Kidney epithelial cell (primary cell): ENCODE results near the gene GK2. TPM values are rescaled to one million over a fixed set of nuclear protein-coding genes. Genes with fewer than 3 reads are reported as not detected.

ENCODE experiments used
- DNase-seq: peaks from one replicate; pipeline ENCODE4 v3.0.0-alpha.2; 2010; ENCODE audit warnings: low read depth
- H3K27me3 ChIP-seq: 2 replicates; pipeline ENCODE4 v1.6.0; 2011; ENCODE audit warnings: low read length; ENCODE audit not compliant: control insufficient read depth, insufficient read depth
- H3K36me3 ChIP-seq: 2 replicates; pipeline ENCODE4 v1.5.1; 2011; ENCODE audit warnings: low read length; ENCODE audit not compliant: control insufficient read depth, insufficient read depth
- H3K4me3 ChIP-seq: 2 replicates; pipeline ENCODE4 v1.5.1; 2011; ENCODE audit warnings: low read depth, mild to moderate bottlenecking, control low read depth, low read length
- total RNA-seq: library from RNA; depleted of rRNA; stranded (reverse); fragments of >200 nt; gene quantifications from 2 replicates; pipeline ENCODE4 v1.2.3, GENCODE V29; 2015
- TF ChIP-seq, protein P1 (sequence below): IDR thresholded peaks from 2 replicates; pipeline ENCODE4 v1.5.1; 2011; ENCODE audit warnings: mild to moderate bottlenecking, moderate library complexity, low read length, control low read depth, inconsistent platforms; ENCODE audit not compliant: insufficient read depth, poor library complexity, severe bottlenecking

The GK2 gene
- total RNA-seq, 1 donor from 2014 or later = not detected

DNA sequence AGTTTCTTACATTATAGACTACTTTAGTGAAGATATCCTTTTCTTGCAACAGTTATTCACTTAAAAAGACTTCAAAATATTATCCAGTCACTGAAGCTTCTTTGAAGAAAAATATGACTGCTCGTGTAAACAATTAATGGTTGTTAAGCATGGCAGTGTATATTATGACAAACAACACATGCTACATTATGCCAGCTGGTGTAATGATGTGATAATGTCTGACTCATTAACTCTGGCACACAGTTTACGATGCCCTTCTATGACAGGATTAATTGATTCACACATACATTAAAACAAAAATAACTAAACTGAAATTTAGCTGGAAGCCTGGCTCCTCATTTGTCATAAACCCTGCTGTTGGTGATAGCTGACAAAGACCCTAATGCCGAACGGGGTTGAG lies 22.4 kb downstream of the GK2 start:
- Histone ChIP-seq H3K36me3 (no peaks in the 10 kb centered on the region), H3K27me3 (no peaks in the 10 kb centered on the region), H3K4me3 (no peak overlapping the region)
- TF ChIP-seq, protein P1, sequence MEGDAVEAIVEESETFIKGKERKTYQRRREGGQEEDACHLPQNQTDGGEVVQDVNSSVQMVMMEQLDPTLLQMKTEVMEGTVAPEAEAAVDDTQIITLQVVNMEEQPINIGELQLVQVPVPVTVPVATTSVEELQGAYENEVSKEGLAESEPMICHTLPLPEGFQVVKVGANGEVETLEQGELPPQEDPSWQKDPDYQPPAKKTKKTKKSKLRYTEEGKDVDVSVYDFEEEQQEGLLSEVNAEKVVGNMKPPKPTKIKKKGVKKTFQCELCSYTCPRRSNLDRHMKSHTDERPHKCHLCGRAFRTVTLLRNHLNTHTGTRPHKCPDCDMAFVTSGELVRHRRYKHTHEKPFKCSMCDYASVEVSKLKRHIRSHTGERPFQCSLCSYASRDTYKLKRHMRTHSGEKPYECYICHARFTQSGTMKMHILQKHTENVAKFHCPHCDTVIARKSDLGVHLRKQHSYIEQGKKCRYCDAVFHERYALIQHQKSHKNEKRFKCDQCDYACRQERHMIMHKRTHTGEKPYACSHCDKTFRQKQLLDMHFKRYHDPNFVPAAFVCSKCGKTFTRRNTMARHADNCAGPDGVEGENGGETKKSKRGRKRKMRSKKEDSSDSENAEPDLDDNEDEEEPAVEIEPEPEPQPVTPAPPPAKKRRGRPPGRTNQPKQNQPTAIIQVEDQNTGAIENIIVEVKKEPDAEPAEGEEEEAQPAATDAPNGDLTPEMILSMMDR = no peak
- DNase-seq = no peak

DNA sequence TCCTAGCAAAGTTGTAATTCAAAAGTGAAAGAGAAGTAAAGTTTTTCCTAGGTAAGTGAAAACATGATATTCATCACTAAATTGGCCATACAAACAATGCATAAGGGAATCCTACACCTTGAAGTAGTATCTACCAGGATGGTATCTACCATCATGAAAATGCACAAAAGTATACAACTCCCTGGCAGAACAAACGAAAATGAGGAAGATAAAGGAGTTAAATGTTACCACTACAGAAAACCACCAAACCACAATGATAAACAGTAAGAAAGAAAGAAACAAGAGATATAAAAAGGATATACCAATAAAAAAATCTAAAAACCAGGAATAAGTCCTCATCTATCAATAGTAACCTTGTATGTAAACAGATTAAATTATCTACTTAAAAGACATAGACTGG lies 26.9 kb downstream of the GK2 start:
- no peak overlapping the region for H3K4me3 ChIP-seq
- no peak for DNase-seq
- TF ChIP-seq, protein P1 = no peak
- no peaks in the 10 kb centered on the region for H3K36me3 ChIP-seq
- H3K27me3 ChIP-seq = no peaks in the 10 kb centered on the region

DNA sequence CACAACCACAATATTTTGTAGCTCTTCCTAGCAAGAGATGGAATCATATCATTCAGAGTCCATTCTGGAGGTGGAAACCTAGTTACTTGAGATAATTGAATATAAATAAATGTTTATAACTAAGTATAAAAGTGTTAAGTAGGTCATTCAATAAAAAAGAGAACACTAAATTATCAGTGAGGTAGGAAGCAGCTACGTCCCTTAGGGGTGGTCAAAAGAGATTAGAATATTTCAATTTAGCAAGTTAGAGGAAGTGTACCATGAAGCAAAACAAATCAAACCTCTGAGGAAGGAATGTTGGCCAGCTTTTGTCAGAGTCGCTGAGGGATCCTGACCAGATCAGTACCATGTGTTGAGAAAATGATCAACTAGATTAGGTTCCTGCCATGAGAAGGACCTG lies 38.0 kb downstream of the GK2 start:
- Histone ChIP-seq H3K27me3 (no peaks in the 10 kb centered on the region), H3K4me3 (no peak overlapping the region), H3K36me3 (no peaks in the 10 kb centered on the region)
- DNase-seq = no peak
- TF ChIP-seq, protein P1 = no peak

DNA sequence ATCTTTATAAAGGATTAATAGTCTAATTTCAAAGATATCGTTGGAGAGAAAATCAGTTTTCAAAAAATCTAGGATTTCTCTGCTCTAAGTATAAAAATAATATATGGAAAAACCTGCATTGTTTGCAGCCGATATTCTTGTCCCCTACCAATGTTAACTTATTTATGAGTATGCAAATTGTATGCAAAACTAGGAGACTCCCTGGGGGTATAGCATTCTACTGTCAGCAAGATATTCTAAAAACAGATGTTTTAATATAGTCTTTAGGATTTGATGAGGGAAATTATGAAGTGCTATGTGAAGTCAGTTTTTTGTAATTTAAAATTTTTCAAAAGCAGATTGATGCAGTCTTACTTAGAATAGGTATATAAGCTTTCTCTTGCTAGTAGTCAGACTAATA lies 40.9 kb downstream of the GK2 start:
- DNase-seq = no peak
- TF ChIP-seq, protein P1 = no peak
- no peaks in the 10 kb centered on the region for H3K36me3 ChIP-seq

DNA sequence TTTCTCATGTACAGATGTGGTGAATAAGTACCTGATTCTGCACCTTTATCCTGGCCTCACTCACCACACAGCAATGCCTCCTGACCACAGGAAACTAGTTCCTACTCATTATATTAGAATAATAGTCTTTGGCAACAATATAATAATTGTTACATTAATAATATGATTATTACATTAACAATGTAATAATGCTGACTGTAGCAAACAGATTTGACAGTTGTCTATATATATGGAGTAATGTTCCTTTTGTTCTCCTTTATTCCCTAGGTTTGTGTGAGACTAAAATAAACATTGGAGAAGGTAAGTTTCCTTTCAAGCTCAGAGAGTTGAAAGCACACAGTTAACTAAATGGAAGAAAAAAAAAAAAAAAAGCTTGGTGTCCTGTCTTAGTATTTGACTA lies 41.6 kb downstream of the GK2 start:
- Histone ChIP-seq H3K4me3 (no peak overlapping the region), H3K27me3 (no peaks in the 10 kb centered on the region), H3K36me3 (no peaks in the 10 kb centered on the region)
- DNase-seq = no peak
- TF ChIP-seq, protein P1 = no peak

More for the DNA sequence above, 40.9 kb downstream of the GK2 start:
- H3K4me3 ChIP-seq = no peak overlapping the region
- H3K27me3 ChIP-seq = no peaks in the 10 kb centered on the region

DNA sequence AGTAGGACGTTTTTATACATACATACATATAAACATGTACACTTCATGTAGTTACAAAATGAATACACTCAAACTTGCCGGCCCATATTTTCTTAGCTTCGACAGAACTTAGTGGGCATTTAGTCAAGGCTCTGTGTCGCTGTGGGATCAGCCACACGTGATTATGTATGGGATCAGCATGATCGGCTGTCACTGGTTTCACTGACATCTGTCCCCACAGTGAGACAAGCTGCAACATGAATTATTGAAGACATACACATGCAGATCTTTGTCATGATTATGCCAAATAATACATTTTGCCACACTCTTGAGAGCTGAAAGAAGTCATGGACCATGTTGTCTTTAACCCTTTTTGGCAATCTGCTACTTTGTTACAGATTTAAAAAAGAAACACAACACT lies 44.0 kb downstream of the GK2 start:
- TF ChIP-seq, protein P1 = no peak
- no peaks in the 10 kb centered on the region for H3K27me3 ChIP-seq
- no peaks in the 10 kb centered on the region for H3K36me3 ChIP-seq
- DNase-seq = no peak
- H3K4me3 ChIP-seq = no peak overlapping the region
